Measurements from ENCODE around the gene PLCXD1.
"Not testable (repeated sequence)": the region's sequence is repeated elsewhere in the genome, so short reads cannot be mapped to it uniquely, and the experiment has no call there.

Gene PLCXD1

DNA sequence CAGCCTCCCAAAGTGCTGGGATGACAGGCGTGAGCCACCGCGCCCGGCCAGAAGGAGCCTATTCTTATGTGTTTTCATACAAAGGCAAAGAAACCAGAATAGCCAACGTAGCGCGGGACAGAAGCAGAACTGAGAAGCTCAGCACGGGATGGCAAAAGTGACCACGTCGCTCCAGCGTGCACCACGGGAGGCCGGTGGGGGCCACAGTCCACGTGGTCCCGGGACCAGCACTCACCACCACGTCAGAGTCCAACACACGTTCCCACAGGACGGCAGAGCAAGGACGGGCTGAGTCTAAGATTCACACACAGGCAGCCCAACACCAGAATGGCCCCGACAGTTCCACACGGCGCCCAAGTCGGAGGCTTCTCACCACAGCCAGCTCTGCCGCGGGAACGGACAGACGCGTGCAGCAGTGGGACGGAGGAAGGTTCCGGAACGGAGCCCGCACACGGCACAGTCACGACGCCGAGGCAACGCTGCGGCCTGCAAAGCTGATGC lies 56.2 kb downstream of the PLCXD1 start:
- FAIRE-seq = no peak

DNA sequence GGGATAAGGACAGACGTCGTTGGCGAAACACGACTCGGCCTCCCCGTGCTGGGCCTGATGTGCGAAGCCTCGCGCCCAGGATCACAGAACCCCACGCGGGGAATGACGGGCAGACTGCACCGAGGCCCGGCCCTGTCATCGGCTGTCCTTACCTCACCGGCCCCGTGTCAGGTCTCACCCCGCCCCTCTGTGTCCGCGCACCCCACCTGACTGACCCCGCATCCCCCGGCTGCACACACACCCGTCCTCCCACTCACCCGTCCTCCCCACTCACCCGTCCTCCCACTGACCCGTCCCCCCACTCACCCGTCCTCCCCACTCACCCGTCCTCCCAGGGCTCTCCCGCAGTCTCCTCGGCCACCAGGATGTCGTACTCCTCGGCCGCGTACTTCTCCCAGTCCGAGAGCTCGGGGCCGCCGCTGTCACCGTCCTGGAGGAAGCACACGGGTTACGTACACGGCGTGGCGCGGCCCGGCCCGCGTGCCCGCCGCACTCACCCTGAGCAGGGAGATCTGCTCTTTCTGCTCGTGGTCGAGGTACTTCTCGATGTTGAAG lies 57.2 kb downstream of the PLCXD1 start:
- no peak for FAIRE-seq

DNA sequence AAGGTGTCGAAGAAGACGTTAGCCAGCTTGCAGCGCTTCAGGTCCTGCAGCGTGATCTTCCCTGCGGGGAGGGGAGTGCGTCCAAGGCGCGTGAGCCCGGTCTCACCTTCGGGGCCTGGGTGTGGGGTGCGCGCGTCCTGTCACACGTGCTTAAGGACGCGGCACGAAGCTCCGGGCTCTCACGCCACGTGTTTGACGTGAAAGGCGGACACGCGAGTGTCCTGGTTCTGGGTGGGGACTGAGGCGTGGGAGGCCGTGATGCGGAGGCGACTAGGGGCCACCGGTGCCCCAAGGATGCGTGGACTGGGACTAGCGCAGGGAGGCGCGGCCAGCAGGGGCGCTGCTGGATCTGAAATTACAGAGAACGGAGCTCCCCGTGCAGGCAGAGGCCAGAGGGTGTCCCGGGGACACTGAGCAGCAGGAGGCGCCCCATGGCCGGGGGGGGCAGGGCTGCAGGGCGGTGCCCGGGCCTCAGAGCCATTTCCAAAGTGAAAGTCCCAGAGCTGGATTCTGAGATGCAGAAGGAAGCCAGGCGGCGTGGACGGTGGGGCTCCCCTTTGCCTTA lies 57.7 kb downstream of the PLCXD1 start:
- FAIRE-seq = no peak

DNA sequence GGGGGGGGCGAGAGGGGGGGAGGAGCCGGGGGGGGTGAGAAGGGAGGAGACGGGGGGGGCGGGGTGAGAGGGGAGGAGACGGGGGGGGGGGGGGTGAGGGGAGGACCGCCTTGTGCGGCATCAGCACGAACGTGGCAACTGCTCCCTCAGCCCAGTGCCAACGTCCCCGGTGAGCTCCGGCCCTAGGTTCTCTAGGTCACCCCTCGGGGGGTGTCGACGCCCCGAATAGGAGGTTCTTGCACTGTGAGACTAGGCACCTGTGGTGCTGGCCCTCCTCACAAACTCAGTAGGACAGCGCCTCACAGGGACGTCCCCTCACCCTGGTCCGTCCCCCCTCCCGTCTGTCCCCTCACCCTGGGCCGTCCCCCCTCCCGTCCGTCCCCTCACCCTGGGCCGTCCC lies 58.9 kb downstream of the PLCXD1 start:
- FAIRE-seq = no peak

DNA sequence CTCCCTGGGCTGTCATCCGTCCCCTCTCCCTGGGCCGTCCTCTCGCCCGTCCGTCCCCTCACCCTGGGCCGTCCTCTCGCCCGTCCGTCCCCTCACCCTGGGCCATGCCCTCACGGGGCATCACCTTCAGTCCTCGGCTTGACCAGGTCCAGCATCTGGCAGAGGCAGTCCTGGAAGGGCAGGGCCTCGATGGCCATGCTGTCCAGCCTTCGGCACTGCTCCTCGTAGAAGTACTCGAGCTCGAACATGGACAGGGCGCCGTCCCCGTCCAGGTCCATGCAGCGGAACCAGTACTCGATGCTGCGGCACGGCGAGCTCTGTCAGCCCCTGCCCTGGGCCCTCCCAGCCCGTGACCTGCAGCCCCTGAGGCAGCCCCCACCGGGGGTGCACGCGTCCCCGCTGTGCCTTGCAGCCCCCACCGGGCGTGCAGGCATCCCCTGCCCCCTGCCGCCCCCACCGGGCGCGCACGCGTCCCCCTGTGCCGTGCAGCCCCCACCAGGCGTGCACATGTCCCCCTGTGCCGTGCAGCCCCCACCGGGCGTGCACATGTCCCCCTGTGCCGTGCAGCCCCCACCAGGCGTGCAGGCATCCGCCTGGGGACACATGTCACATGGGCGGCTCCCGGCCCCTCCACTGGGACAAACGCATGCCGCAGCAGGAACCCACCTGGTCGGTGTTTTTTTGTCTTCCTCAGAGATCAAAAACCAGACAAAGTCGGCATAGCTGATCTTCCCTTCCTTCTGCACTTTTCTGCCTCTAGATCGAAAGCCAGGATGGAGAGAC lies 59.7 kb downstream of the PLCXD1 start:
- no peak for FAIRE-seq

DNA sequence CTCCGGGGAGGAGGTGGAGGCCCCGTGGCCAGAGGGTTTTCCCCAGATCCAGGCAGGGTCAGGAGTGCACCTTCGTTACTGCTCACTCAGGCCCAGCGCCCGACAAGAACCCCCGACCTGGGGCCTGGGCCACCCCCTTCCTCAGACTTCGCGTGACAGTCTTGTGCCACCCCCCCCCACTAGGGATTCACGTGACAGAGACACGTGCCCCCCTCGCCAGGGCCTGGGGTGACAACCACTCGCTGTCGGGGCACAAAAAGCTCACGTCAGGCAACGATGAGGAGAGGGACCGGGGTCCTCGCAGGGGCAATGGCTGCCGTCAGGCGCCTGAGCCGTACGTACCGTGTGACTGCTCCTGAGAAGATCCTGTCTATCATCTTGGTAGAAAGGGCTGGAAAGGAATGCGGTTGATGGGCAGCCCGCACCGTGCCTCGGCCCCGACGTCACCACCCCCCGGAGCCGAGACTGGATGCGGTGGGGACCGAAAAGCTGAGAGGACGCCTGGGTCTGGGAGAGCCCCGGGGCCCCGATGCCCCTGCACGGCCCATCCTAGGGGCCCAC lies 60.4 kb downstream of the PLCXD1 start:
- FAIRE-seq = no peak

DNA sequence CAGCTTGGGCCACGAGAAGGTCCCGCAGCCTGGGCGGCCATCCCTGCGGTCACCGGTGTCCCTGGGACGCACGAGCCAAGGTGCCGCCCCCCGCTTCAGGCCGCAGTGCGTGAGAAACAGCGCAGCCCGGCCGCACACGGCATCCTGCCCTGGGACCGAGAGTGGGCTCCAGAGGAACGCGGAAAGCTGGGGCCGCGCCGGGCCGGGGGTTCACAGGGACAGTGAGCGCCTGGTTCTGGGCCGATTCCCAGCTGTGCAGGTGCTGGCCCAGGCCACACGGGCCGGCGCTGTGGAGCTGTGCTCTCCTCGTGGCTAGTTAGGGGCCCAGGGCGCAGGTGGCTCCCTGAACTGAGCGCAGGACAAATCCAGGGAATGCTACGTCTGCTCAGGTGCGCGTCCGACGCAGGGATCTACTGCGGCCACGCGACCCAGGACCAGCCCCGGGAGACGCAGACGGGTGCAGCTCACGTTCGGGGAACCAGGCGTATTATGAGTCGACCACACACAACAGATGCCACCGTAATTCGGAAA lies 63.3 kb downstream of the PLCXD1 start:
- FAIRE-seq = no peak

DNA sequence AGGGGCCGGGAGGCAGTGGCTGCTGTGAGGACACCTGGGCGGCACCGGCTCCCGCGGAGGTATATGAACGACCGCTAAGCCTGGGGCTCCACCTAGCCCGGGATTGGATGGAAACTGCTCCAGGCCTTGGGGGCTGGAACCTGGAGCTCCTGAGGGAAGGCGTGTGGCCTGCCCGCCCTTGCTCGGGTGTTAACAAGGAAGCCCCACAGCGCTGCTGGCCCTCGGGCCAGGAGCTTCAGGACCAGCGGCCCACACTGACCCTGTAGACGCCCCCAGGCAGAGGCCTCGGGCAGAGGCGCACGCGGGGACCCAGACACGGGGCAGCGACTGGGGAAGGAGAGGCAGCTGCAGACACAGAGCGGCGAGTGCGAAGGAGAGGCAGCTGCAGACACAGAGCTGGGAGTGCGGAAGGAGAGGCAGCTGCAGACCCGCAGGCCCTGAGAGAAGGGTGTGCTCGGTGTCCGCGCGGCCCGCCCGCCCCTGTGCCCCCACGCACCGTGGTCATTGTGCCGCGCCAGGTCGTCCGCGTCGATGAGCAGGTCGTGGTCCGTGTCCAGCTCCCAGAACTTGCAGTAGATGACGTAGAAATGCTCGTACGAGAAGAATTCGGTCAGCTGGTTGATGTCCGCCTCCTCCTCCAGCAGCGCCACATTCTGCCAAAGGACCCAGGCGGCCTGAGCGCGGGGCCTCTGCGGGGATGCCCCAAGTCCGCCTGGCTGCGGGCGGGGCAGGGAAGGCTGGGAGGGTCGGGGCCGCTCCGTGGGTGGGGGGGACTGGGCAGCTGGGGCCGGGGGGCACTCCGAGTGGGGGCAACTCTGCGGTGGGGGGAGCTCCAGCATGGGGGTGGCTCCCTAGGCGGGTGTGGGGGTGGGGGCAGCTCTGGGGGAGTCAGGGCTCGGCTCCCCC lies 64.1 kb downstream of the PLCXD1 start:
- FAIRE-seq = no peak

DNA sequence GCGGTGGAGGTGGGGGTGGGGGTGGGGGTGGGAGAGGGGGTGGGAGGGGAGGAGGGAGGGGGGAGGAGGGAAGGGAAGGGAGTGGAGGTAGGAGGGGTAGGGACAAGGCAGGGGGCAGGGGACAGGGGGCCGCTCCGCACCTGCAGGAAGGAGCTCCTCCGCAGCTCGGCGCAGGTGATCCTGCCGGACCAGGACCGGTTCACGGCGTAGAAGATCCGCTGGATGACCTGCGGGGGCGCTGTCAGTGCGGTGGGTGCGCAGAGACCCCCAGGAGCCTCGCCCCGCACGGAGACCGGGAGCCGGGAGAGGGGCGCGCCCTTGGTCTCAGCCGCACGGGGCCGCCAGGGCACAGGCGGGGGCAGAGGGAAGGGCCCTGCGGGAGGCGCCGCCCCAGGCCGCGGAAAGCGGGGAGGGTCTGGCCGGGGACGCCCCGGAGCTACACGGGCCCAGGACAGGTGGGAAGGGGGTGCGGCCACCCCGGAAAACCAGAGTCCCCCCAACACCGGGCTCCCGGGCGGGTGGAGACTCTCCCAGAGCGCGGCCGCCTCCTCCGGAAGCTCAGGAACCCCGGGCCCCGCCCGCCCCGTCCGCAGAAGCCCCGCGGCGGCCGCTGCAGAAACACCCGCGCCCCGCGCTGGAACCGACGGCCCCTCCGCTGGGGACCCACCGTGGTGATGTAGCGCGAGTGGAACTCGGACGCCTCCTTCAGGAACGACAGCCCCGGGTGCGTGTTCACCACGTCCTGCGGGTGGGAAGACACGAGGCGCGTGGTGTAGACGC lies 65.0 kb downstream of the PLCXD1 start:
- no peak for FAIRE-seq

DNA sequence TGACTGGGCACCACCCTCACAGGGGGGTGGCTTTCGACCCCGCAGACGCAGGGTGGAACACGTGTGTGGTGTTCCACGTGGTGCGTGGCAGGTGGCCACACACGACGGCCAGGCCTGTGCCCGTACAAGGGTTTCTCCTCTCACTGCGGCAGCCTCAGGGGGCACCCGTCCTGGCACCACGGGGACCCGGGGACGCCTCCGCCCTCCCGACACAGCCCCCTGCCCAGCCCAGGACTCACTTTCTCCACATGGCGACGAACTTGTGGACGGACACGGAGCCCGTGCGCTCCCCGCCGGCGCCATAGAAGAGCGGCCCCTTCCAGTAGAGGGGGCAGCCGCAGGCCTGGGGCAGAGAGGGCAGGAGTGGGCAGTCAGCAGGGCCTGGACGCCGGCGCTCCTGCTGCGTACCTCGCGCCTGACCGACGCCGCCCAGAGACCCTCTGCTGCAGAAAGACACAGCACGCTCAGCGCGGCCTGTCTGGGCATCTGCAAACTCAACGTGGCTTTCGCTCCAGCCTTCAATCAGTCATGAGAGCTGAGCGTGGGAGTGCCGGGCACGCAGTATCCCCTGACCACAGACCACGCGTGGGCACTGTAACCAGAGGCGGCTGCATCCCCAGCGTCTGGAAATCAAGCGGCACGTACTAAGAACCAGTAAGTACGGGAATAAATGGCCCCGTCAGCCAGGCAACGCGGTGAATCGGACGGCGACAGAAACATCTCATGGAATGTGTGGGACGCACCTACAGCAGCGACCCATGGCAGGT lies 66.4 kb downstream of the PLCXD1 start:
- FAIRE-seq = no peak

DNA sequence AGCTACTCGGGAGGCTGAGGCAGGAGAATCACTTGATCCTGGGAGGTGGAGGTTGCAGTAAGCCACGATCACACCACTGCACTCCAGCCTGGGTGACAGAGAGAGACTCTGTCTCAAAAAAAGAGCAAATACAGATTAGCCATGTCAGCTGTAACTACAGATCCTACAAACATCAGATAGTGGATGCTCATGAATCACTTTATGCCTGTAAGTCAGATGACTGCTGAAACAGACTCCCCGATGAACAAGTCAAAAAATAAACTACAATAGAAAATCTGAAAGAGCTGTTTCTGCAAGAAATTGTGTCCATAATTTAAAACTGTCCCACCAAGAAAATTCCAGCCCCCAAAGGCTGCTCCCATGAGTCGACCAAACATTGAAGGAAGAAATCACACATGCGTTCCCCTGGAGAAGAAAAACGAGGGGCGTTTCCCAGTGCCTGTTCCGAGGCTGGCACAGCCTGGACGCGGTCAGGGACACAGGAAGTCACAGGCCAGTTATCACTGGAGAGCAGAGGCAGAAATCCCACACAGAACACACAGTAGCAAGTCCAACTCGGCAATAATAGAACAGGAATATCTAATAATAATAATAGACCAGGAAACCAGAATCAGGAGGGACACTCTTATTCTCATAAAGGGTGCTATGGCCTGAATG lies 67.4 kb downstream of the PLCXD1 start:
- FAIRE-seq = peak; percentile 5

DNA sequence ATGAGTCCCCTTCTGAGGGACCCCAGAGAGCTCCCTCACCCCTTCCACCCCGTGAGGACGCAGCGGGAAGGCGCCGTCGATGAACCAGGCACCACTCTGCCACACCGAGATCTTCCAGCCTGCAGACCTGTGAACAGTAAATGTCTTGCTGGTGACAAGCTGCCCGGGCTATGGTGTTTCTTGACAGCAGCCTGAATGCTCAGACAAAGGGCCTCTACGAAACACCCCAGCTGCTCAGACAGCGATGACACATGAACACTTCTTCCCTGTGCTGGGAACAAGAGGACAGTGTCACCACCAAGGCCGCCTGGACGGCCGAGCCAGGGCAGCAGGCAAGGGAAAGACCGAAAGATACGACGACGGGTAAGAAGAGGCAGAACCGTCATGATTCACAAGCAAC lies 68.0 kb downstream of the PLCXD1 start:
- FAIRE-seq = no peak

DNA sequence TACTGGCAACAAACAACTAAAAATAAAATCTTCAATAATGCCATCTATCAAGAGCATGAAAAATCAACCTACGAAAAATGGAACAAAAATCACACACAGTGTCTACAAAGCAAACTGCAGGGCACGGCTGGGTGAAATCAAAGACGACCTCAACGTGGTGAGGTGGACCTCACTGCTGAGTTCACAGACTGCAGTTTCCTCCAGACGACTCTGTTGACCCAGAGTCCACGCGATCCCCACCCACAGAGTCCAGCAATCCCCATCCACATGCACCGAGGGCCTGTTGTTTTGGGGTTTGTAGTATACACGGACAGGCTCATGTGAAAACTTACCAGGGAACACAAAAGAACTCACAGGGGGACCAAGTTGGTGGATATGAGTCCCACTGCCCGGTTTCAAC lies 68.5 kb downstream of the PLCXD1 start:
- FAIRE-seq = no peak

DNA sequence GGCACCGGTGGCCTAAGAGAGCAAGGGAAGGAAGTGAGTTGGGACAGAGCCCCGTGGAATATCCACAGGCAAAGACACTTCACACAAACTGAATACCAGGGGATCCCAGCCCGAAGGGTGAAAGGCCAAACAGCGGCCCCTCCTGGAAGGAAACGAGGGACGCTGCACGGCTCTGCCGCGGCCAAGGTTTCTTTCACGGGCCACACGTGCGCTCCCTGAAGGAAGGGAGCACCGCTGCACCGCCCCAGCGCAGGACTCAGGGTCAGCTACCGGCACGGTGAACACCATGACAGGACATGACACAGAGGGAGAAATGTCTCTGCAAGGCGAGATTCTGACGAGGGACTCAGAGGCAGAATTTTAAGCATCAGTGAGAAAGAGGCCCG lies 69.0 kb downstream of the PLCXD1 start:
- FAIRE-seq = no peak

DNA sequence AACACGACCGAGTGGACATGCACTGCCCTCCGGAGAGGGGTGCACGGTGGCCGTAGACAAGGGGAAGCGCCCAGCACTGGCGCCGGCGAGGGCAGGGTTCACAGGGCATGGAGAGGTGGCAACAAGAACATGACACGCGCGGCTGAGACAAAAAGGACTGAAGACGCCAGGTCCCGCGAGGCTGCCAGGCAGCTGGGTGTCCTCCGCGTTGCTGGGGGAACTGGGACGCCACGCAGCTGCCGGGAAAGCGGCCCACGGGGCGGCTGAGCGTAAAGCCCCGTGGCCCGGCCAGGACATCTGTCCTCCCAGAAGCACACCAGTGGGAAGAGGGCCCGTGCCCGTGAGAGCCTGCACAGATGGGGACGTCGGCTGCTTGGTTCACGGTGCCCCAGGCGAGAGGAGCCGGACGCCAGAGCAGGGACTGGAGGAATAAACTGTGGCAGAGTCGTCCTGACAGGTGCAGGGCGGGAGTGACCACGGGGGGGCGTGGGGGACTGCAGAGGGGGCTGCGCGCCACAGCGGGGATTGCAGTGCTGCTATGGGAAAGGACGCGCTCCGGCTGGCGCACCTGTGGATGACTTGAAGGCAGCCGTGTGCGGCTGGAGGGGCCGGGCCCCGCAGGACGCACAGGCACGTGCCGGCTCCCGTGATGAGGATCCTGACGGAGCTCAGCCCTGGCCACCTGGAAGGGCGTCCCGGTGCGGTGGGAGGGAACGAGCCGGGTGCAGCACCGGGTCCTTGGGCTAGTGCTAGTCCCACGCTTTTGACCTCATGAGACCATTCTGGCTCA lies 69.5 kb downstream of the PLCXD1 start:
- no peak for FAIRE-seq

DNA sequence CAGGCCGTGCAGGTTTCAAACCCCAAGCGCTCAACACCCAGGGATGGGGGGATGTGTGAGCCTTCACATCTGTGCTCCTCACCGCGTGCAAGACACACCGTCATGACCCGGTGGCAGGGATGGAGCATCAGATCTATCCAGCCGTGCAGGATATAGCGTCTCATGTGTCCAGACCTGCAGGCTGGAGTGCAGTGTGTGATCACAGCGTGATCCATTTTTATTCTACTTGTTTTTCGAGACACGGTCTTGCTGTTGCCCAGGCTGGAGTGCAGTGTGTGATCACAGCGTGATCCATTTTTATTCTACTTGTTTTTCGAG lies 70.1 kb downstream of the PLCXD1 start:
- FAIRE-seq = not testable (repeated sequence)

DNA sequence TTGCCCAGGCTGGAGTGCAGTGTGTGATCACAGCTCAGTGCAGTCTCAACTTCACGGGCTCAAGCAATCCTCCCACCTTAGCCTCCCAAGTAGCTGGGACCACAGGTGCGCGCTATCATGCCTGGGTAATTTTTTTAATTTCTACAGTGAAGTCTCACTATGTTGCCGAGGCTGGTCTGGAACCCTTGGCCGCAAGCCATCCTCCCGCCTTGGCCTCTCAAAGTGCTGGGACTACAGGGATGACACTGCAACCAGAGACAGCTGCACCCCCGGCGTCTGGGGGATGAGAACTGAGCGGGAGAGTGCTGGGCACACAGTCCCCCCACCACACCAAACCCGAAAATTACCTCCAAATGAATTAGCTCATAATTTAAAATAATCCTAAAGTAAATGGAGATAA lies 70.6 kb downstream of the PLCXD1 start:
- no peak for FAIRE-seq

DNA sequence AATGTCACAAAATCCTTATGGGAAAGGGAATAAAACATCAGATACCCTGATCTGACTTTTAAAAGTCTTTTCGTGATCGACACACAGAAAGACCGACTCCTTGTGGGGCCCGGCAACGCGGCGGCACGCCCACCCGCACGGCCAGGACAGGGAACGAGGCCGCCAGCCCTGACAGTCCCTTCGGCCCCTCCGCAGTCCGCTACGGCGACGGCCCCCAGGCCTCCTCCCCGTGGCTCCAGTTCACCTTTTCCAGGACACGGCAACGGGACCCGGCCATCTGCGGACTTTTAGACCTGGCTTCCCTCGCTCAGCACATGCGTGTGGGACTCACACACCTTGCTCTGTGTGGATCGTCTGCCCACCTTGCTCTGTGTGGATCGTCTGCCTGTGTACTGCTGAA lies 71.0 kb downstream of the PLCXD1 start:
- no peak for FAIRE-seq

DNA sequence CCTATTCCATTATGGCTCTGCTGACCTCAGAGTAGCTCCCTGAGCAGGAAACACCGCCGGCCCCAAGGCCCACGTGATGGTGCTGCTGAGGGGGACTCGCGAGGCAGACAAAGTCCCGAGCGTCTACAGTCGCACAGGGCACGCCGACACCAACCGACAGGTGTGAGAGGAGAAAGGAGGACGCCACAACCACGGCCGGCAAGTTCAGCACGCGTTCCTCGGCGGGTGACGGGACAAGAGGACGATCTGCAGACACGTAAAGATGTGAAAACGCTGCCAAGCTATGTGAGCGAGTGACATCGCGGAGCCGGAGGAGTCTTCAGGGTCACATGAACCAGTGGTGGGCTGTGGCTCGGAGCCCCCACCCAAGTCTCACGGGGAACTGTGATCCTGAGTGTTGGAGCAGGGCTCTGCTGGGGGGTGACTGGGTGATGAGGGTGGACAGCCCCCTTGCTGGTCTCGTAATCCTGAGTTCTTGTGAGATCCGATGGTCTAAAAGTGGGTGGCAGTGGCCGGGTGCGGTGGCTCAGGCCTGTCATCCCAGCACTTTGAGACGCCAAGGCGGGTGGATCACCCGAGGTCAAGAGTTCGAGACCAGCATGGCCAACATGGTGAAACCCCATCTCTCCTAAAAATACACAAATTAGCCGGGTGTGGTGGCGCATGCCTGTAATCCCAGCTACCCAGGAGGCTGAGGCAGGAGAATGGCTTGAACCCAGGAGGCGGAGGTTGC lies 71.6 kb downstream of the PLCXD1 start:
- no peak for FAIRE-seq

Measured in islet of Langerhans (tissue), 1 donor.